Stomach smooth muscle (tissue), 2 donors: ENCODE results near the gene CFAP58.

ENCODE experiments used
- H3K27ac ChIP-seq: one replicate; pipeline ENCODE4 v1.7.0; 2013; ENCODE audit warnings: mild to moderate bottlenecking, low read length, inconsistent platforms
- H3K27me3 ChIP-seq, 2 donors: one replicate each; pipeline ENCODE4 v1.7.0; 2013; ENCODE audit warnings: low read length in 2 of 2; ENCODE audit not compliant: insufficient read depth in 2 of 2, control insufficient read depth in 1 of 2
- H3K36me3 ChIP-seq, 2 donors: one replicate each; pipeline ENCODE4 v1.7.0; 2013; ENCODE audit warnings: low read length in 2 of 2; ENCODE audit not compliant: control insufficient read depth in 2 of 2, insufficient read depth in 2 of 2
- H3K4me1 ChIP-seq: one replicate; pipeline ENCODE4 v1.7.0; 2013; ENCODE audit warnings: low read length; ENCODE audit not compliant: control insufficient read depth, insufficient read depth
- H3K4me3 ChIP-seq, 2 donors: one replicate each; pipeline ENCODE4 v1.7.0; 2013; ENCODE audit warnings: low read length in 2 of 2
- H3K9ac ChIP-seq, 2 donors: one replicate each; pipeline ENCODE4 v1.7.0; 2013; ENCODE audit warnings: low read length in 2 of 2, mild to moderate bottlenecking in 1 of 2
- H3K9me3 ChIP-seq, 2 donors: one replicate each; pipeline ENCODE4 v1.7.0; 2013; ENCODE audit warnings: low read length in 2 of 2; ENCODE audit not compliant: control insufficient read depth in 2 of 2
- donor health status: healthy.
- donor health status: Pancreatic carcinoma.

The CFAP58 gene

DNA sequence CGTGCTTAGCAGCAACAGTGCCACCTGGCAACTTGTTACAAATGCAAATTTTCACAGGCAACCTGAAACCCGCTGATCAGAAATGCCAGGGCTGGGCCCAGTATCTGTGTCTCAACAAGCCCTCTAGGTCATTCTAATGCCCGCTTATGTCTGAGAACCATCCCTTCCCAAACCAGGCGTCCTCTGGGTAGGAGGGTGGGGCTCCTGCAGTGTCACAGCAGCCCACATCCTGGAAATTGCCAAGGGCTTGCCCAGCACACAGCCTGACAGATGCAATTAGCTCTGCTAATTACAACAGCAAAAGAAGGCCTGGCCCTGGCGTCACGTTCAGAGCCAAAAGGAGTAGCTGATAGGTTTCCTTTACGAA lies 31.2 kb upstream of the CFAP58 start:
- H3K4me1 ChIP-seq, result peaks cover 82% of the 10 kb centered on the region
- H3K27me3 ChIP-seq, result no peaks in the 10 kb centered on the region
- H3K4me3 ChIP-seq, result no peak overlapping the region
- no peaks in the 10 kb centered on the region for H3K9me3 ChIP-seq
- H3K27ac ChIP-seq, result no peak overlapping the region
- H3K36me3 ChIP-seq, result peaks cover 0 to 2% of the 10 kb centered on the region in 2 donors
- no peak overlapping the region for H3K9ac ChIP-seq

DNA sequence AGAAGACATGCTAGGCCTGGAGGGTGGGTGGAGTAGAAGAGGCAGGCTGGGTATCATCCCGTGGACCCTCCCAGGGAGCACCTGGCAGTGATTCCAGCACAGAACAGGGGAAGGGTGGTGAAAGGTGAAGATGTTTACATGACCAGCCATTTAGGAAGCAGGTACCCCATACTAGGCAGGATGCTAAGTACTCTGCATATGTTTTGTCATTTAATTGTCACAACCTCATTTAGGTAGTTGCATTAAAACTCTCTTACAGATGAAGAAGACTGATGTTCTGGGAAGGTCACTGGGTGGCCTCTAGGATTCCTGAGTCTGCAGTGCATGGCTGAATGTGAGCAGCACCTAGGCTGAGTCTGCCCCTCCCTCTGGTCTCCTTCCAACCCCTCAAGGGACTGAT lies 30.5 kb upstream of the CFAP58 start:
- H3K9me3 ChIP-seq, result no peaks in the 10 kb centered on the region
- no peak overlapping the region for H3K4me3 ChIP-seq
- no peak overlapping the region for H3K27ac ChIP-seq
- peaks cover 0 to 2% of the 10 kb centered on the region in 2 donors for H3K36me3 ChIP-seq
- no peaks in the 10 kb centered on the region for H3K27me3 ChIP-seq
- H3K4me1 ChIP-seq, result peaks cover 82% of the 10 kb centered on the region
- no peak overlapping the region for H3K9ac ChIP-seq

DNA sequence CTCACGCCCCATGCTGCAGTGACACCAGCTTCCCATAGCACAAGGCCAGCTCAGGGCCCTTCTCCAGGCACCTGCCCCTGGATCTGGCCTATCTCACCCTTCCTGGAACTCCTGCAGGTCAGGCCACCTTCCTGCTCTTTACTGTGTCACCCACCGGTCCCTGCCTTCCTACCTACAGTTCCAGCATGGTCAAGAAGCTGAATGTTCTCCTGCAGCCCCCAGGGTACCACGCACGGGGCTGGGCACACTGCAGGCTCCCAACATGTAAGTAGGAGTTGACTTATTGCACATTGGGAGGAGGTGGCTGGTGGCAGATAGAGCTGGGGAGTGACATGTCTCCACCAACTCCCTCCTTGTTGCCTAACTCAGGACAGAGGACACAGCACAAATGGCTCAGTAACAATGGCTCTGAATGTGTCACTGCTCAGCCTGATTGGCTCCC lies 29.9 kb upstream of the CFAP58 start:
- Histone ChIP-seq H3K4me1 (peaks cover 82% of the 10 kb centered on the region), H3K4me3 (no peak overlapping the region), H3K36me3 (peaks cover 0 to 2% of the 10 kb centered on the region in 2 donors), H3K27me3 (no peaks in the 10 kb centered on the region), H3K27ac (no peak overlapping the region), H3K9me3 (no peaks in the 10 kb centered on the region), H3K9ac (no peak overlapping the region)

DNA sequence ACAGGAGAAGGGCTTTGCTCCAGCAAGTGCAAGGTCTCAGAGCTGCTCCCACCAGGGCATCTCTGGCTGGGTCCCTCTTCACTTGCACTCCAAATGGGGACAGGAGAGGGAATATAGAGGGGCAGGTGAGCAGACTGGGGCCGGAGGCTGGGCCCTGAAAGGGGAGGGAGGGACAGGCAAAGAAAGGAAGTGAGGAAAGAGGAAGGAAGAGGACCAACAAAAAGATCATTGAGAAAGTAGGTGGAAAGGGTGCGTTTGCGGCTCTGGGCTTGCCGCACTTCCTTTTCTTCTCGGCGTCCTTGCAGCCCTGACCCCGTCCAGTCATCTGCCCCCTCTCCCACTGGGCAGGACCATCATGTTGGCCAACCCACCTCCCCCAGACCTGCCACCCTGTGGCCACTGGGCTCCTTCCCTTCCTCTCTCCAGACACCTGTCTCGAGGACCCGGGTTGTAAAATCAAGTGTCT lies 29.4 kb upstream of the CFAP58 start:
- no peaks in the 10 kb centered on the region for H3K27me3 ChIP-seq
- H3K36me3 ChIP-seq, result peaks cover 0 to 2% of the 10 kb centered on the region in 2 donors
- H3K4me3 ChIP-seq, result no peak overlapping the region
- H3K4me1 ChIP-seq, result peaks cover 82% of the 10 kb centered on the region
- H3K27ac ChIP-seq, result no peak overlapping the region
- no peaks in the 10 kb centered on the region for H3K9me3 ChIP-seq
- H3K9ac ChIP-seq, result no peak overlapping the region

DNA sequence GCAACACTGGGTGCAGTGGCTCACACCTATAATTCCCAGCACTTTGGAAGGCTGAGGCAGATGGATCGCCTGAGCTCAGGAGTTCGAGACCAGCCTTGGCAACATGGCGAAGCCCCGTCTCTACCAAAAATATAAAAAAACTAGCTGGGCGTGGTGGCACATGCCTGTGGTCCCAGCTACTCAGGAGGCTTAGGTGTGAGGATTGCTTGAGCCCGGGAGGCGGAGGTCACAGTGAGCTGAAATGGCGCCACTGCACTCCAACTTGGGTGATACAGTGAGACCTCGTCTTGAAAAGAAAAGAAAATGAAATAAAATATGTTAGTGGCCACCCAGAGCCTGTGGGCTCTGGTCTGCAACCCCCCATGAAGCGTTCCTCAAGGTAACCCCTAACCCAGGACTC lies 28.7 kb upstream of the CFAP58 start:
- peaks cover 82% of the 10 kb centered on the region for H3K4me1 ChIP-seq
- no peak overlapping the region for H3K4me3 ChIP-seq
- H3K27ac ChIP-seq, result peak overlapping the region; percentile 58
- no peaks in the 10 kb centered on the region for H3K27me3 ChIP-seq
- H3K9ac ChIP-seq, result peak overlapping the region in 1 of 2 donors; percentile 23
- no peaks in the 10 kb centered on the region for H3K9me3 ChIP-seq
- H3K36me3 ChIP-seq, result peaks cover 0 to 2% of the 10 kb centered on the region in 2 donors

DNA sequence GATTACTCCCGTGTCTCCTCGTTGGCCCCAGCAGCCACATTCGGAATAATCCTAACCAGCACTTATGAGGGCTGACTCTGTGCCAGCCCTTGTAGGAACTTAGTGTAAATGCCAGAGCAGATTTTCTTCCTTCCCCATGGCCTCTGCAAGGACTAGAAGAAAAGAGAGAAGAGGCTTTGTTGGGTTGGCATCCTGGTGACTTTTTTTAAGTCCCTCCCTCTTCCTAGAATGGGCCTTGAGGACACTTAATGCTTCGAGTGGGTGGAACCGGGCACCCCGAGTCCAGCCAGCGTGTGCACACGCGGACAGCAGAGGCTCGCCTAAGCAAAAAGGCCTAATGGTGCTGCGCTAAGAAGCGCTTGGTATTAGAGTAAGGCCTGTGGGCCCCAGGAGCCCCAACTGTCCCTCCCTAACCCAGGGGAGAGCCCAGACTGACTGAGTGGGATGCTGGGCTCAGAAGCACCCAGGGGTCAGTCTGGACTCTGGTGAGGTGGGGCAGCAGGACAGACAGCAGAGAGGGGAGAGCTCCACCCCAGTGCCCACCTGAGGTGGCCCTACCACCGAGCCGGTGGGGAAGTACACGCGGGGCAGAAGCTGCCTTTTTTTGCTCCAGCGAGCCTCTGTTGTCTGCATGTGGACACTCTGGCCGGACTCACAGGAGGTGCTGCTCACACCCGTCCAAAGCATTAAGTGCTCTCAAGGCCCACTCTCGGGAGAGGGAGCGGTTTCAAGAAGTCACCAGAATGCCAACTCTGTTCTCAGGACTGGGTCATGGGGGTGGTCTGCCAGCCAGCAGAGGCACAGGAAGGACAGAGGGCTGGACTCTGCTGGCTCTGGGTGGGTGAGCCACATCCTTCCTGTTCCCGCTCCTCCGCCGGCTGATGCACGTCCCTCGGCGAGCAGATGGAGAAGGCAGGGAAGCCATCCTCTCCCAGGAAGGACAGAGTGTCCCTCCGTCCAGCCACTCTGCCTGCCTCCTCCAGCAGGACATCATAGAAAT lies 27.9 kb upstream of the CFAP58 start:
- Histone ChIP-seq H3K9me3 (no peaks in the 10 kb centered on the region), H3K27me3 (no peaks in the 10 kb centered on the region), H3K36me3 (peaks cover 0 to 2% of the 10 kb centered on the region in 2 donors), H3K27ac (peak overlapping the region; percentile 58), H3K4me1 (peaks cover 87% of the 10 kb centered on the region), H3K9ac (peak overlapping the region; percentile 23 to 29), H3K4me3 (peak overlapping the region in 1 of 2 donors; percentile 22)

DNA sequence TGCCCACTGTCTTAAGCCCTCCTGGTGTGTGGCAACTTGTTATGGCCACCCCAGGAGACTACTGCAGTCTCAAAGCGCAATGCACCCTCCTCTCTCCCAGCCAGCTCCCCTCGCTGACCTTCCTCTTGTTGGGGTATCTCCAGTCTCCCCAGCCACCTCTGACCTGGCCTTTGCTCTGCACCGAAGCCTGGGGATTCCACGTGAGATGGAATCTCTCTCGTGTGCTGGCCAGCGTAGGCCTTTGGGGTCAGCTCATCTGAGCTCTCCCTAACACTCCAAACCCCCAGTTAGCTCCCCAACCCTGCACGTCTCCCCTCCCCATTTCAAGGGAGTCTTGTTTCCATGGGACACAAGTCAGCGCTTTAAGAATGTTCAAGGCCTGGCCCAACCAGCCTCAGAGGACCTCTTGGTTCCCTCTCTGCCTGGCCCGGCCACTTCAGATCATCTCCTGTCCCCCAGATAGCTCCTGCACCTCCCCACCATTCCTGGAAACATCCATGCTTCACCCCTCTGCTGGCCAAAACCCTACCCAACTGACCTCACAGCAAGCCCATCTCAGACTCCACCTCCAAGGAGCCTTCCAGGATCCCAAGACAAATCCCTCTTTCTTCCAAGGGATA lies 26.5 kb upstream of the CFAP58 start:
- H3K27ac ChIP-seq, result no peak overlapping the region
- H3K36me3 ChIP-seq, result peaks cover 0 to 2% of the 10 kb centered on the region in 2 donors
- H3K9me3 ChIP-seq, result no peaks in the 10 kb centered on the region
- H3K9ac ChIP-seq, result no peak overlapping the region
- peaks cover 87% of the 10 kb centered on the region for H3K4me1 ChIP-seq
- no peaks in the 10 kb centered on the region for H3K27me3 ChIP-seq
- H3K4me3 ChIP-seq, result peak overlapping the region in 1 of 2 donors; percentile 61

DNA sequence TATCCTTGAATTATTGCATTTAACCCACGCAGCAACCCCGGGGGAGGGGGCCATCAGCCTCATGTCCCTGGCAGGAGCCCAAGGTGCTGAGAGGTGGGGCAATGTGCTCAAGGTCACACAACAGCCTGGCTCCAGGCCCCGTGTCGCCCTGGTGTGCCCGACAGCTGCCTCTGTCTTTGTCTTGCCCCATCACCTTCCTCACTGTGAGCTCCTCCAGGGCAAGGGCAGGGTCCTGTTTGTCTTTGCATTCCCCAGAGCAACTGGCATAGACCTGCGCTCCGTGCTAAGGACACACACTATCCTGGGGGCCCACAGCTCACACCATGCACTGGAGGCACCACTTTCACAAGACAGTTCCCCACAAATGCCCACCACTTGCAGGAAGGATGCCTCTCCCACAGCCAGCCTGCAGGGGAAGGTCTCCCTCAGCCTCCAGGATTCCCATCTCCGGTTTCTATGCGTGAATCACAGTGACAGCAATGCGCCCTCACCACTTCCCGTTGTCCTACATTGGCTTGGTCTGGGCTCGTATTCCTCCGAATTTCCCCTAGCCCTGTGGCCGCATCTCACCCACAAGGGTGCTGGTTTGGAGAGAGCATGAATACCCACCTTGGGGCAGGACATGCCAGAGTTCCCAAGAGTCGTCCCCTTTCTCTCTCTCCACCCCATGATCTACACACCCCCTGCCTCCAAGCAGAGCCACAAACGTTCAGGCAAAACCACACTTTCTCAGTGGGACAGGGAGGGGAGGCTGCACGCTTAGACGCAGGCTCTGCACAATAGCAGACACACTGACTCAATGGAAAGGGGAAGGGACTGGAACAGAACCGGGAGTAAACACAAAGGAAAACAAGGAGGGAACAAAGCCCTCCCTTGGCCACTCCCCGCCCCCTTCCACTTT lies 25.6 kb upstream of the CFAP58 start:
- peak overlapping the region; percentile 37 to 61 for H3K4me3 ChIP-seq
- peaks cover 86% of the 10 kb centered on the region for H3K4me1 ChIP-seq
- no peaks in the 10 kb centered on the region for H3K9me3 ChIP-seq
- H3K9ac ChIP-seq, result peak overlapping the region; percentile 48 to 58
- H3K27ac ChIP-seq, result peak overlapping the region; percentile 88
- peaks cover 0 to 2% of the 10 kb centered on the region in 2 donors for H3K36me3 ChIP-seq
- H3K27me3 ChIP-seq, result no peaks in the 10 kb centered on the region

DNA sequence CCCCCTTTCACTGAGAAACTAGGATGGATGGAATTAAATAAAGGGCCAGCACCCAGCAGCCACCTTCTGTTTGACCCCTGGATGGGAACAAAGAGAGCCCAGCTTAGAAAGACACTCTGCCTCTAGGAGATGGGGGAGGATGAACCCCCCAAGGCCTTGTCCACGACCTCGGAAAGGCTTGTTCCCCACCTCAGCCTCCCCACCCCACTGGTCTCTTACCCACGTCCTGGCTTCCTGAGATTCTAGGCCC lies 25.1 kb upstream of the CFAP58 start:
- no peaks in the 10 kb centered on the region for H3K27me3 ChIP-seq
- peak overlapping the region; percentile 88 for H3K27ac ChIP-seq
- H3K4me1 ChIP-seq, result peaks cover 86% of the 10 kb centered on the region
- peak overlapping the region; percentile 37 to 61 for H3K4me3 ChIP-seq
- peaks cover 0 to 2% of the 10 kb centered on the region in 2 donors for H3K36me3 ChIP-seq
- H3K9me3 ChIP-seq, result no peaks in the 10 kb centered on the region
- peak overlapping the region; percentile 48 to 58 for H3K9ac ChIP-seq
